GM21723 (cell line): ENCODE measurements around the gene OR3A2.
"Not testable (repeated sequence)": the region's sequence is repeated elsewhere in the genome, so short reads cannot be mapped to it uniquely, and the experiment has no call there.

ENCODE experiments used
- ATAC-seq: cut with Tn5 transposase; IDR thresholded peaks from one replicate; pipeline ENCODE4 v1.9.1; 2021; ENCODE audit warnings: mild to moderate bottlenecking, moderate library complexity; ENCODE audit not compliant: unreplicated experiment

Gene OR3A2

DNA sequence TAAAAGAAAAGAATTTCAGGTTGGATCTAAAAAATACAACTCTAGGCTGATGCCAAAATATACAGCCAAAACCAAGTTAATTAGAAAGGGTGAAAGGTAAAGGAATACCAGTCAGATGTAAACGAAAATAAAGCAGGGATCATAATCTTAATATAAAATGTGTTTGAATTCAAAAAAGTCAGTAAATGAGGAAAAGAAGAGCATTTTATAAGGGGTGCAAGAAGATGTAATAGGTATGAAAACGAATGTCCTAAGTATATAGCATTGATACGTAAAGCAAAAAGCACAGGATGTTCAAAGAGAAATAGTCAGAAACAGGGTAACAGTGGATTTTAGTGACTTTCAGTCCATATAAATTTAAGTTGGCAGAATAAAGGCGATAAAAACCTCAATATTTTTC lies 90.5 kb downstream of the OR3A2 start:
- ATAC-seq, result no peak

DNA sequence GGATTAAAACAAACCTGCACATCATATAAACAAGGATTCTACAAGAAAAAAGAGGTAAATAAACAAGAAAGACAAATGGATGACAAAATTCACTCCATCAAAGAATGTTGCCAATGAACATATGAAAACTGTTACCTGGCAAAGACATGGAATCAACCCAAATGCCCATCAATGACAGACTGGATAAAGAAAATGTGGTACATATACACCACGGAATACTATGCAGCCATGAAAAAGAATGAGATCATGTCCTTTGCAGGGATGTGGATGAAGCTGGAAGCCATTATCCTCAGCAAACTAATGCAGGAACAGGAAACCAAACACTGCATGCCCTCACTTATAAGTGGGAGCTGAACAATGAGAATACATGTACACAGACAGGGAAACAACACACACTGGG lies 92.6 kb downstream of the OR3A2 start:
- ATAC-seq, result not testable (repeated sequence)

- ATAC-seq, result no peak
These were observed 103.2 kb downstream of the OR3A2 start for GRCh38 chr17:3282901-3283300.

- no peak for ATAC-seq
These were observed 110.0 kb downstream of the OR3A2 start for GRCh38 chr17:3276126-3276525.

DNA sequence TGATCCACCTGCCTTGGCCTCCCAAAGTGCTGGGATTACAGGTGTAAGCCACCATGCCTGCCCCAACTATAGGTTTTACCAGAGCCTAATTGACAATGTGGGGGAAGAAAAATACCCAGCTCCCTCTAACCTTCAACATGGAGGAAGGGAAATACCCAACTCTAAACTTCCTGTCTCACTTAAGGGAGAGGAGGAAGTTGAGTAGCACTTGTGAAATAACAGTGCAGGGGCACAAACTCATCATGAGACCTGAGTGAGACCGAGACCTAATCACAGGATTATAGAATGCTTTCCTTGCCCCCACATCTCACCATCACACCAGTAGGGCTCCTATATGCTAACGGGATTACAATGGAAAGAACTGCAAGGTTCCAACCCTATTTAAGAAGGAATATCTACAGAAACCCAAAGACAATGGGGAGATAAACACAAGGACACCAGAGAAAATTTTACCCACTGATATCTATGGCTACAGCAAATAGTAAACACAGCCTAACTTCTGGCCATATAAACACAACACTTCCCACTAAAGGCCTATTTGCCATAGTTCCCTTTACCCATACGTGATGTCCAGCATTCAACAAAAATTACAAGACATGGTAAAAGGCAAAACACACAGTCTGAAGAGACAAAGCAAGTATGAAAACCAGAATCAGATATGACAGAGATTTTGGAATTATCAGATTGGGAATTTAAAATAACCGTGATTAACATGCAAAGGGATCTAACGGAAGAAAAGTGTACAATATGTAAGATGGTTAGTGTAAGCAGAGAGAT lies 114.8 kb downstream of the OR3A2 start:
- ATAC-seq, result no peak

DNA sequence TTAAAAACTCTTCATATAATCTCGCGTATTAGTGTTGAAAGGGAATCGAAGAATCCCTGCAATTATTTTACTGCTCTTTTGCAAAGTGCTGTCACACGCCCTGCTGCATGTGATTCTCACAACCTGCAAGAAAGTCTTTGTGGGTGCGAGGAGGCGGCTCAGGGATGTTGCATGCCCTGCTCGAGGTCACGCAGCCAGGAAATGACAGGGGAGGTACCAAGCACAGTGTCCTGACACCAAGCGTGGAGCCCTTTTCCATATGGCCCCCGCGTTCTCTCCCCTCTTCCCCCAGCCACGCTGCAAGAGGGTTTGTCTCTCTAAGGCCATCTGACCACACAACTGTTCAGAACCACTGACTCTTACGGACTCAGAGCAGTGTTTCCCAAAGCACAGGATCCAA lies 125.5 kb downstream of the OR3A2 start:
- ATAC-seq, result no peak

GRCh38 chr17:3260163-3260562 lies 125.9 kb downstream of the OR3A2 start:
- ATAC-seq, result no peak

DNA sequence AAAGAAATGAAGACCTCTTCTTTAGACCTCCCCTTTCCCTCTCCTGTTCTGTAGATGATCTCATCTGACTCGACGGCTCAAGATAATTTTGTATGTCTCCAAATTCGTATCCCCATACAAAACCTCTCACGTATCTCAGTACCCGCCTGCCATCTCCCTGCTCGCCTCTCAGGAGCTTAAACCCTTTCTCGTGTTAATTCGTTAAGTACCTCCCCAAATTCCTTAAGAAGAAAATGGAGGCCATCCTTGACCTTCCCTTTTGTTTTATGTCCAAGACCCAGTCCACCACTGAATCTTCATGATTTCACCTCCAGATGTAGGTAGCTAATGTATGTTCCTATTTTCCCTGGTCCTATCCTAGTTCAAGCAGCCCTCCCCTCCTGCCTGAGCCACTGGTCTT lies 129.5 kb downstream of the OR3A2 start:
- ATAC-seq, result no peak

GRCh38 chr17:3249013-3249412 lies 137.1 kb downstream of the OR3A2 start:
- not testable (repeated sequence) for ATAC-seq

- not testable (repeated sequence) for ATAC-seq
These were observed 141.3 kb downstream of the OR3A2 start for GRCh38 chr17:3244841-3245240.

- not testable (repeated sequence) for ATAC-seq
These were observed 145.1 kb downstream of the OR3A2 start for GRCh38 chr17:3241044-3241443.

- not testable (repeated sequence) for ATAC-seq
These were observed 147.4 kb downstream of the OR3A2 start for GRCh38 chr17:3238685-3239084.

DNA sequence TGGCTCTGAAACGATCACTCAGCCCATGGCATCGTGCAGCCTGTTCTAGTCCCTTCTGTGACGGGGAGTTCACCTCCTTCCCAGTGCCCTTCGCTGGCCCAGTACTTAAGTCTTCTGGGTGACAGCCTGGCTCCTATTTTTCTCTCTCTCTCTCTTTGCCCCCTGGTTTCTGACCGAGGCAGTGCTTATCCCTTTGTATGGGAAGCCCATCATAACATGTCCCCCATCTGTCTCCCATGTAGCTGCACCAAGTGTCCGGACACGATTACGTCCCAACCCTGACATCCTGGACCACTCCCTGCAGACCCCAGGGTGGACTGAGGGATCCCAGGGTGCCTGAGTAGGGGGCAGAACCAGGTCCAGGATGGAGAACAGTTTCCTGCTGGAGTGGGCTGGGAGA lies 153.8 kb downstream of the OR3A2 start:
- ATAC-seq, result not testable (repeated sequence)
